ENCODE results near the gene FN3KRP. TPM values are rescaled to one million over a fixed set of nuclear protein-coding genes. Genes with fewer than 3 reads are reported as not detected.

The FN3KRP gene
- total RNA-seq, 4 donors from 2014 or later = 15.5 to 33.0 (median 19.7) TPM

DNA sequence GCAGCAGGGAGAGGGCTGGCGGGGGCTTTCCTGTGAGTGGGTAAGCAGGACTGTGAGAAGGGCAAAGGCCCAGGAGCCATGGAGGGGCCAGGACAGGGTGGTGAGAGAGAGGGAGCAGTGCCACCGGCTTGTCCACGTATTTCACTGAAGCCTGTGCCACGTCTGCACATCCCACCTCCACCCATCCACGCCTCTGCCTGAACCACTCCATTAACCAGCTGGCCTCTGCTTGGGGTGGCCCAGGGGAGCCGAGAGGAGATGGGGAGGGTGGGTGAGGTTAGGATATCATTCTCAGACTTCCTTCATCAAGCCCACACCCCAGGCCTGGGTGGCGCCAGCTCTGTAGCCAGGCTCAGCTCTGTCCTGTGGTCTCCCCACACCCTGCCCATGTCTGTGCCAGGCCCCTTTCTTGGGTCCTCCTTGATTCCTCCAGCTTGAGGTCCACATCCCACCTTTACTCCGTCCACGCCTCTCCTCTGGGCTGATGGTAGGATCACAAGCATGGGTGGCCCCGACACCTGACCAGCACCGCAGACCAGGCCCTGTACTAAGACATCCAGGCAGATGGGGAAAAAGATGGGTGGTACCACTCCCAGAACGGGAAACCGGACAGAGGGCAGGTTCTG is 15.7 kb downstream of the FN3KRP start:
- Histone ChIP-seq H3K27ac (no peak overlapping the region), H3K27me3 (no peaks in the 10 kb centered on the region), H3K4me1 (peaks cover 0 to 17% (median 2%) of the 10 kb centered on the region in 4 donors), H3K4me3 (no peak overlapping the region), H3K9me3 (peaks cover 0 to 8% (median 0%) of the 10 kb centered on the region in 4 donors), H3K36me3 (peaks cover 0 to 17% (median 0%) of the 10 kb centered on the region in 3 donors)
- TF ChIP-seq, protein P1, sequence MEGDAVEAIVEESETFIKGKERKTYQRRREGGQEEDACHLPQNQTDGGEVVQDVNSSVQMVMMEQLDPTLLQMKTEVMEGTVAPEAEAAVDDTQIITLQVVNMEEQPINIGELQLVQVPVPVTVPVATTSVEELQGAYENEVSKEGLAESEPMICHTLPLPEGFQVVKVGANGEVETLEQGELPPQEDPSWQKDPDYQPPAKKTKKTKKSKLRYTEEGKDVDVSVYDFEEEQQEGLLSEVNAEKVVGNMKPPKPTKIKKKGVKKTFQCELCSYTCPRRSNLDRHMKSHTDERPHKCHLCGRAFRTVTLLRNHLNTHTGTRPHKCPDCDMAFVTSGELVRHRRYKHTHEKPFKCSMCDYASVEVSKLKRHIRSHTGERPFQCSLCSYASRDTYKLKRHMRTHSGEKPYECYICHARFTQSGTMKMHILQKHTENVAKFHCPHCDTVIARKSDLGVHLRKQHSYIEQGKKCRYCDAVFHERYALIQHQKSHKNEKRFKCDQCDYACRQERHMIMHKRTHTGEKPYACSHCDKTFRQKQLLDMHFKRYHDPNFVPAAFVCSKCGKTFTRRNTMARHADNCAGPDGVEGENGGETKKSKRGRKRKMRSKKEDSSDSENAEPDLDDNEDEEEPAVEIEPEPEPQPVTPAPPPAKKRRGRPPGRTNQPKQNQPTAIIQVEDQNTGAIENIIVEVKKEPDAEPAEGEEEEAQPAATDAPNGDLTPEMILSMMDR (IDR thresholded peaks at IDR 0.05) = no peak
- TF ChIP-seq POLR2A (IDR thresholded peaks at IDR 0.05) = no peak
- DNase-seq = no peak

DNA sequence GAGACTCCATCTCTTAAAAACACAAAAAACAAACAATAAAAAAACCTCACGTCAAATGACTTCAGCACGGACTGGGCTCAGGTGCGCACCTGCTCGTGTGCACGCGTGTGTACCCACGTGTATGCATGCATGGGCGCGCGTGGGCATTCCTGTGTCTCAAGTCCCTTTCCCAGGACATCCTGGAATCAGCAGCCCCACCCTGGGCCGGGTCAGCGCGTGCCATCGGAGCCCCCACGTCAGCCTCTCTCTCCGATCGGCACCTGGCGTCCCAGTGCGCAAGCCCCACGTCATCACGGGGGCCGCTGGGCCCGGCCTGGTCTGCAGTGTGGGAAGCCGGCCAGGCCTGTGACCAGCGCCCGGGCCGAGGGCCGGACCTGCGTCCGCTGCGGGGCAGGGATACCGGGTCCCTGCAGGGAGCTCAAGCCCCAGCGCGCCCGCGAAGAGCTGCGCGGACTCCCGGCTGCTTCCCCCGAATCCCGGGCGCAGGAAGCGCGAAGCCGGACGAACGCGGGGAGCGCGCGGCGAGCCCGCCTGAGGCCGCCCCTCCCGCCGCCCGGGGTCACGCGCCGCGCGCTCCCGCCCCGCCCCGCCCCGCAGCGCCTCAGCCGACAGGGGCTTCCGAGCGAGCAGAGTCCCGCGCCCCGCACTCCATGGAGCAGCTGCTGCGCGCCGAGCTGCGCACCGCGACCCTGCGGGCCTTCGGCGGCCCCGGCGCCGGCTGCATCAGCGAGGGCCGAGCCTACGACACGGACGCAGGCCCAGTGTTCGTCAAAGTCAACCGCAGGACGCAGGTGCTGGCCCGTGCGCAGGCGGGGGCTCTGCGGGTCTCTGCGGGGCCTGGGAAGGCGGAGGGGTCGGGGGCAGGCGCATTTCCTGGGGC is 18.7 kb downstream of the FN3KRP start, which contains the start of gene FN3K:
TSS of gene FN3K (plus strand) at position 629 of the 880 bp plus-strand sequence. CDS start at position 651, 22 bp downstream.
- no peaks in the 10 kb centered on the region for H3K27me3 ChIP-seq
- H3K36me3 ChIP-seq = peaks cover 0 to 7% (median 0%) of the 10 kb centered on the region in 3 donors
- peaks cover 0 to 8% (median 0%) of the 10 kb centered on the region in 4 donors for H3K9me3 ChIP-seq
- peak within 1 kb of the TSS; percentile 52 to 94 (median 76) for H3K4me3 ChIP-seq
- DNase-seq = peak in 2 of 3 donors; percentile 66 to 80
- H3K4me1 ChIP-seq = peaks cover 0 to 17% (median 2%) of the 10 kb centered on the region in 4 donors
- H3K27ac ChIP-seq = peak within 1 kb of the TSS; percentile 58 to 79 (median 66)
- TF ChIP-seq, protein P1 (IDR thresholded peaks at IDR 0.05) = peak in 1 of 6 experiments; percentile 16
- peak in 1 of 2 donors; percentile 38 for TF ChIP-seq POLR2A (IDR thresholded peaks at IDR 0.05)

DNA sequence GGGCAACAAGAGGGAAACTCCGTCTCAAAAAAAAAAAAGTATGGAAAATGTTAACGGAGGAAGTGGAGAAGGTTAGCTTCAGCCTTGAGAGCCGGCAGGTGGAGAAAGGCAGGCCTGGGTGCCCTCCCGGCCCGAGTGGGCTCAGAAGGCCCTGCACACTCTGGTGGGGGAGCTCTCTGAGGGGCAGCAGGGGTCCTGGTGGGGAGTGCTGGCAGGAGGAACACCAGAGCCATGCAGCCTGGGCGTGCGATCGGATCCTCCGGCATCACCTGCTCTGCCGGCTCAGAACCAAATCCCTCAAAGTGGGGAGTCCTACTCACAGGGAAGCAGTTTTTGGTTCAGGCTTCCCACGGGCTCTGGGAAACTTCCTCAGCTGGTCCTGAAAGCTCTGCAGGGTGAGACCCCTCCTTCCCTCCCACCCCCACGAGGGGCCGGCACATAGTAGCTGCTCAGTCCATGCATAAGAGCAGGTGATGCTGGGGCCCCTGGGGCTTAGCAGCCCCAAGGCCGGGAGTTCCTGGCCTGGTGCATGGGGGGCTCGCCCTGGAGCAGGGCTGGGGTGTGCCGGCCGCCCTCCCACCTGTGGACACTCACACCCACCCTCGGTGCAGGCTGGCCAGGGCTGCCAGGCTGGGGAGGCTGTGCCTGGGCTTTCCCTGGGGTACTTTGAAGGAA is 20.1 kb downstream of the FN3KRP start:
- peaks cover 0 to 21% (median 0%) of the 10 kb centered on the region in 3 donors for H3K36me3 ChIP-seq
- peaks cover 0 to 14% (median 2%) of the 10 kb centered on the region in 4 donors for H3K9me3 ChIP-seq
- peaks cover 0 to 17% (median 2%) of the 10 kb centered on the region in 4 donors for H3K4me1 ChIP-seq
- H3K4me3 ChIP-seq = peak overlapping the region in 1 of 4 donors; percentile 92
- H3K27ac ChIP-seq = no peak overlapping the region
- no peaks in the 10 kb centered on the region for H3K27me3 ChIP-seq
- TF ChIP-seq POLR2A (IDR thresholded peaks at IDR 0.05) = no peak
- TF ChIP-seq, protein P1 (IDR thresholded peaks at IDR 0.05) = no peak
- DNase-seq = no peak

DNA sequence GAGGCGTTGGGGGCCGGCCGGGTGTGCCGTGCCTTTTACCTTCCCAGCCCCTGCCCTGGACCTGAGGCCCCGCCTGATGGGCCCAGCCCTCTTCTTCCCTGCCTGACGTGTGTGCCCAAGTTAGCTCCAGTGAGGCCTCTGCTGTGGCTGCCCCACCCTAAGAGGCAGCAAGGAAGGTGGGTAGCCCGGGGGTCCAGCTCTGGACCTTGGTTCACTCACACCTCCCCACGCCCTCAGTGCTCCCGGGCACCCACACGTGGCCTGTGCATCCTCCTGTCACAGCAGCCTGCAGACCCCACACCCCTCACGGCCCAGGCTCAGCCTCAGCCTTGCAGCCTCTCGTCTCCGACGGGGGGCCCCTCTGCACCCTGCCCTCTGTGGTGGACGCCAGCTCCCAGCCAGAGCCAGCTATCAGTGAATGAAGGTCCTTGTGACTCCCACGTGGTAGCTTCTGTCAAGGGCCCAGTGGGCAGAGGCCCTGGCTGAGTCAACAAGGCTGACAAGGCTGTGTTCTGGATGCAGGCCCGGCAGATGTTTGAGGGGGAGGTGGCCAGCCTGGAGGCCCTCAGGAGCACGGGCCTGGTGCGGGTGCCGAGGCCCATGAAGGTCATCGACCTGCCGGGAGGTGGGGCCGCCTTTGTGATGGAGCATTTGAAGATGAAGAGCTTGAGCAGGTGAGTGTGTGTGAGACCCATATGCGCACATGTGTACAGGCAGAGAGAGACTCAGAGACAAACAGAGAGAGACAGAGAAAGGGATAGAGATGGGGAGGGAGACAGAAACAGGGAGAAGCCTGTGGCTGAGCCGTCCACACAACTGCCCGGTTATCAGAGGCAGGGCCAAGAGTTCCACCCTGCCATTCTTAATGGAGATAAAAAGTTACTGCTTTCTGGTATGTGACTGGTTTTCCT is 21.7 kb downstream of the FN3KRP start:
- Histone ChIP-seq H3K27ac (no peak overlapping the region), H3K36me3 (peaks cover 0 to 32% (median 0%) of the 10 kb centered on the region in 3 donors), H3K27me3 (no peaks in the 10 kb centered on the region), H3K9me3 (peaks cover 0 to 14% (median 2%) of the 10 kb centered on the region in 4 donors), H3K4me3 (no peak overlapping the region), H3K4me1 (peaks cover 0 to 17% (median 2%) of the 10 kb centered on the region in 4 donors)
- no peak for DNase-seq
- TF ChIP-seq POLR2A (IDR thresholded peaks at IDR 0.05) = no peak
- TF ChIP-seq, protein P1 (IDR thresholded peaks at IDR 0.05) = no peak
